SK-N-MC (cell line): ENCODE measurements around the gene GON4L.
"Not testable (repeated sequence)": the region's sequence is repeated elsewhere in the genome, so short reads cannot be mapped to it uniquely, and the experiment has no call there.

Experiments
- EZH2 ChIP-seq: fragments of 200-600 bp; sonication (generic); IDR thresholded peaks from one replicate; pipeline ENCODE4 v1.6.1; 2017; ENCODE audit warnings: antibody characterized with exemption
- POLR2AphosphoS5 ChIP-seq: IDR thresholded peaks from 2 replicates; pipeline ENCODE4 v1.6.1; 2012; ENCODE audit warnings: mild to moderate bottlenecking, low read depth, low read length, borderline replicate concordance

- not testable (repeated sequence) for TF ChIP-seq POLR2AphosphoS5, EZH2
Measured at GRCh38 chr1:155759017-155759416, 98.0 kb downstream of the GON4L start.
